ENCODE data around the gene ITGB1. TPM values are rescaled to one million over a fixed set of nuclear protein-coding genes. Genes with fewer than 3 reads are reported as not detected.

ITGB1 gene
- 873 to 1,168 TPM (median 1,086 TPM) in 5 replicates for total RNA-seq (2022; extraction: Qiagen RNA extraction)

DNA sequence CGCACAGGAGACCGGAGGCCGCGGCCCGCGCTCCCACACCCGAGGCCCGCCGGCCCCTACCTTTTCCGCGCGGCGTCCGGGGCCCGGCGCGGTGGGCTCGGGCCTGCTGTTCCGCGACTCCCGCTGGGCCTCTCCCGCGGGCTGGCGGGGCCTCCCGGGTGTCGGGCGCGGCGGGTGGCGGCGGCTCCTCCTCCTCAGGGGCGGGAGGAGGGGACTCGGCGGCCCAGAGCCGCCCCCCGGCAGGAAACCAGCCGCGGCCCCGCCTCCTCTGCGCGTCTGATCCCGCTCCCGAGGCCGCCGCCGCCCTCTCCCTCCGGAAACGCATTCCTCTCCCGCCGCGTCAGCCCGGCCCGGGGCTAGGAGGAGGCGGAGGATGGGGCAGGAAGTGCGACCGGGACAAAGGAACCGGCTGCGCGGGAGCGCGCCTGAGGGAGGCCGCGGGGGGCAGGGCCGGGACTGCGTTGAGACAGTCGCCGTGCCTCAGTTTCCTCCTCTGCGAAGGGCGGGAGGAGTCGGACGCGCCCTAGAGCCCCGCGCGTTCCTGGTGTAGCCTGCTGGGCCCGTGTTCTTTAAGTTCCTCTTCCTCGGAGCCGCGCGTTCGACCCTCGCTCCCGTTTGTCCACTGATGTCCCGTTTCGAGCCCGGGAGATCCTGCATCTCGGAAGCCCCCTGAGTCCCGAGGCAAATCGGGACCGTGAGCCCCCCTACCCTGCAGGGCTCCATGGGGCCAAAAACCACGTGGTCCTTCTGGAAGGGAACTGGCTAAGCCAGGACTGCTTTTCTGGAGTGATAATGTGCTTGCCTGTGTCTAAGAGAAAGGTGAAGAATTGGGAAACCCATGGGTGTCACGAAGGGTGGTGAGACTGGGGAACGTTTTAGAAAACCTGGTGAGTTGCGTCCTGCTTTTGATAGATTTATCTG, at the start of gene ITGB1:
TSS of gene ITGB1 (minus strand) at position 146 of the 921 bp plus-strand sequence. CDS start 22,672 bp downstream, outside the sequence.

Data from A549 treated with dexamethasone at 1 μM for 4 hours (cell line).